K562 (cell line): ENCODE measurements around the gene SPANXB1. TPM values are rescaled to one million over a fixed set of nuclear protein-coding genes. Genes with fewer than 3 reads are reported as not detected.

Experiments used
- AFF1 ChIP-seq, 2 experiments: fragments of 450-650 bp; IDR thresholded peaks; 2 replicates each; pipeline ENCODE4 v1.6.1; 2018; ENCODE audit warnings: mild to moderate bottlenecking in 2 of 2, low read depth in 1 of 2; ENCODE audit not compliant: partially characterized antibody in 2 of 2
- ETV1 ChIP-seq: fragments of 450-650 bp; conservative IDR thresholded peaks from 2 replicates; pipeline ENCODE4 v1.6.1; 2016; ENCODE audit warnings: missing genetic modification characterization, control low read depth, low read depth, missing compliant biosample characterization
- GATAD2A ChIP-seq: fragments of 450-650 bp; IDR thresholded peaks from 2 replicates; pipeline ENCODE4 v1.6.1; 2017
- NR2C2 ChIP-seq, 2 experiments: fragments of 200-800 bp in 1 of 2; sonication (Bioruptor generic) in 1 of 2; sonication (generic) in 1 of 2; formaldehyde crosslinking in 1 of 2; IDR thresholded peaks; 2 replicates each; pipeline versions ENCODE4 v1.6.1 to v1.8.0; 2016 to 2022; ENCODE audit warnings: mild to moderate bottlenecking in 1 of 2, missing compliant biosample characterization in 1 of 2, missing genetic modification characterization in 1 of 2, missing genetic modification reagents in 1 of 2
- PKNOX1 ChIP-seq: fragments of 450-650 bp; IDR thresholded peaks from 2 replicates; pipeline ENCODE4 v1.6.1; 2016
- TSHZ1 ChIP-seq: fragments of 250-450 bp; sonication (Bioruptor Pico); IDR thresholded peaks from 2 replicates; pipeline ENCODE4 v1.4.0; 2020; ENCODE audit warnings: mild to moderate bottlenecking, moderate library complexity
- polyA plus RNA-seq, 8 experiments: library from polyadenylated mRNA; depleted of rRNA in 4 of 8; stranded (reverse) in 5 of 8; unstranded in 3 of 8; fragments of >200 nt; fragmentation: Nextera tagmentation in 2 of 8; fragmentation: Illumina TruSeq in 1 of 8; extraction: Ambion mirVana in 2 of 8; extraction: Trizol in 1 of 8; gene quantifications; 2 replicates each; pipeline versions ENCODE4 v1.2.1 to v1.2.3, GENCODE V29; 2011 to 2014; ENCODE audit warnings: inconsistent platforms in 1 of 8, missing spikeins in 1 of 8
- total RNA-seq, 7 experiments: library from RNA; depleted of rRNA in 6 of 7; stranded (reverse); fragments of >200 nt in 6 of 7; fragmentation: Illumina TruSeq in 2 of 7; extraction: Trizol in 2 of 7; gene quantifications; 2 replicates each; pipeline versions ENCODE4 v1.2.1 to v1.2.3, GENCODE V29; 2011 to 2021; ENCODE audit warnings: low replicate concordance in 1 of 7

SPANXB1 gene
- total and polyA plus RNA-seq, 9 of the 15 experiments (the other 6 are each of a cell fraction or from before 2014, with no cell fraction given), result 0.70 to 1.1 (median 0.84) TPM; not detected in 5

- TF ChIP-seq TSHZ1 (CRISPR knock-in tag) (no peak), AFF1 (IDR thresholded peaks at IDR 0.05; ENCODE audit: low read depth in 1 of 2, partially characterized antibody in 2 of 2) (no peak), ETV1 (tag) (no peak), GATAD2A (no peak), NR2C2 (CRISPR knock-in tag; IDR thresholded peaks at IDR 0.05) (no peak), NR2C2 (tag; IDR thresholded peaks at IDR 0.05) (no peak), PKNOX1 (no peak)
Measured at GRCh38 chrX:140967036-140967435, 35.4 kb upstream of the SPANXB1 start (continued).
